Body of pancreas (tissue), 4 donors: ENCODE results near the gene SLC1A2.

Source experiments
- CTCF ChIP-seq, 7 experiments: fragments of 450-650 bp in 4 of 7; fragments of 200-600 bp in 3 of 7; sonication (generic) in 3 of 7; IDR thresholded peaks; one replicate each; pipeline ENCODE4 v1.5.1; 2016 to 2019; ENCODE audit warnings: antibody characterized with exemption in 7 of 7
- POLR2A ChIP-seq, 3 donors: fragments of 450-650 bp; IDR thresholded peaks; one replicate each; pipeline ENCODE4 v1.6.1; 2016; ENCODE audit warnings: antibody characterized with exemption in 3 of 3, mild to moderate bottlenecking in 2 of 3

GRCh38 chr11:35282221-35282882 lies 137.0 kb downstream of the SLC1A2 start:
- TF ChIP-seq CTCF (IDR thresholded peaks at IDR 0.05): no peak
- TF ChIP-seq POLR2A (IDR thresholded peaks at IDR 0.05): no peak
